ENCODE data around the gene SMDT1. TPM values are rescaled to one million over a fixed set of nuclear protein-coding genes. Genes with fewer than 3 reads are reported as not detected.
A peak's percentile ranks its signal among the peaks of the same experiment; 100 is the strongest.
"Not testable (repeated sequence)": the region's sequence is repeated elsewhere in the genome, so short reads cannot be mapped to it uniquely, and the experiment has no call there.

Gene SMDT1
- total RNA-seq, 2 experiments from 2014 or later, result 82.1 to 84.9 TPM

DNA sequence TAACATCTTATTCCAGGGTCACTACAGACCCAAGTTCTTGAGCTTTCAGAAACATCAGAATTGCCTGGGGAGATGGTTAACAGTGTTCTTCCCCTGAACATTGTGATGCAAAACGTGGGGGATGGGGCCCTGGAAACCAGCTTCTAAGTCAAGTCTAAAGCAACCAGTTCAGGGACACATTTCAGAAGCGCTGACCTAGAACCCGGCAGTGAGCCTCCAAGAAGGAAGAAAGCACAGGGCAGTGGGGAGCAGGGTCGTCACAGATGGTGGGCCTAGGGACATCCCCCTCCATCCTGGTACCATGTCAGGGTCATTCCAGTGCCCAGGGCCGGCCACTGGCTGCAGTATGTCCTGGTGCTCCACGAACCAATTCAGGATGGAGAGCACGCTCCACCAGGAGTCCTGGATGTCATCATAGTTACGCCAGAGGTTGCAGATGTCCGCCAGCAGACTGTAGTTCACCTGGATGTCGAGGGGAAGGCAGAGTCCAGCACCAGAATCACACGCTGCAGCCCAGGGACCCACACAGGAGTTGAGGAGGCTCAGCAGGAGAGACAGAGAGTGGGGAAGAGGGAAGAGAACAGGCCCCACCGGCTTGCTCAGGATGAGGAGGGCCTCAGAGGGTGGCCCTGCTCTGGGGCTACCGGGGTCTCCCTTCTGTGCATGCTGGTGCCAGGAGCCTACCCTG, 13.9 kb upstream of the SMDT1 start:
- no peak for ATAC-seq (ENCODE audit: low read depth)
- Mint-ChIP-seq H3K9me3 (no peaks in the 10 kb centered on the region), H3K36me3 (peaks cover 30% of the 10 kb centered on the region), H3K4me1 (peaks cover 5% of the 10 kb centered on the region), H3K4me3 (no peak overlapping the region), H3K27me3 (no peaks in the 10 kb centered on the region), H3K27ac (no peak overlapping the region)
- POLR2A ChIA-PET, result no interaction called here
- no peak for DNase-seq

DNA sequence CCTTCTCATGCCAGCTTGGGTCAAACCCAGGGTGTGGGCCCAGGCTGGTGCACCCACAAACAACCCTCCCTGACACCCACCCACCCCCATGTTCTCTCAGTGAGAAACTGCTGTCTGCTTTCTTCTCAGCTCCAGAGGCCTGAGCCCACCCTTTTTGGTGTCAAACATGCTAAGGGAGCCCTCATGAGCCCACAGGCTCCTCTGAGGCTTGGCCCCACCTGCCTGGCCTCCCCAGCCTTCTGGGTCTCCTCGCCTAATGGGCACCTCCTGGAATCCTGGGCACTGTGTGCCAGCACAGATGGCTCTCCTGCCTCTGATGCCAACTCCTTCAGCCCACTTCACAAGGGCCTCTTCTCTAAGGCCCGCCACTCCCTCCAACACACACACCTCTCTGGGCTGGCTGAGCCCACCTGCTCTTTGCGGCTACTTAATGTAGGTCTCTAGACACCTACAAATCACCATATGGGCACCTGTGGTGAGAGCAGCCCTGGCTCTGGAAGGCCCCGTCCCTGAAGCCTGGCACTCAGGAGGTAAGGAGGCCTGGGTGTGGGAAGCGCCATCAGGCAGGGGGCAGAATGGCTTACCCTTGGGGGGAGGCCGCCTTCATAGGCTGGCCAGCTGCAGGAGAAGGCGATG, 13.3 kb upstream of the SMDT1 start:
- no peak overlapping the region for H3K4me3 Mint-ChIP-seq
- H3K9me3 Mint-ChIP-seq, result no peaks in the 10 kb centered on the region
- peaks cover 24% of the 10 kb centered on the region for H3K36me3 Mint-ChIP-seq
- no peak overlapping the region for H3K27ac Mint-ChIP-seq
- H3K4me1 Mint-ChIP-seq, result peaks cover 7% of the 10 kb centered on the region
- no peak for ATAC-seq (ENCODE audit: low read depth)
- no peak for DNase-seq
- POLR2A ChIA-PET, result no interaction called here
- no peaks in the 10 kb centered on the region for H3K27me3 Mint-ChIP-seq

DNA sequence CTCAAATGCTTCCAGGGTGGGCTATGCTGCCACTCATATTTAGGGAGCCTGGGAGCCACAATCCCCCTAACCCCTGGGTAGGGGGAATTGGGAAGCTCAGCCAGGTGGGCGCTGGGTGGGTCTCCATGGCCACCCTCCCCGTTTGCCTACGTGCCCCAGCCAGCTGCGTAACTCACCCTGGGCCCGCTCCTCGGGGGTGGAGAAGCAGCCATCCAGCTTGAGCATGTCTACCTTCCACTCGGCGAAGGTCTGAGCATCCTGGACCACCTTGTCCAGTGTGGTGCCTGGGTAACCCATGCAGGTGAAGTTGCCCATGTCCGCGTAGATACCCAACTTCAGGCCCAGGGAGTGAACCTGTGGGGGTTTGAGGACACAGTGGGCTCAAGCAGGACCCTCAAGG, 12.6 kb upstream of the SMDT1 start:
- no peaks in the 10 kb centered on the region for H3K27me3 Mint-ChIP-seq
- H3K27ac Mint-ChIP-seq, result no peak overlapping the region
- H3K9me3 Mint-ChIP-seq, result no peaks in the 10 kb centered on the region
- no peak for DNase-seq
- POLR2A ChIA-PET, result no interaction called here
- no peak overlapping the region for H3K4me3 Mint-ChIP-seq
- H3K4me1 Mint-ChIP-seq, result peaks cover 13% of the 10 kb centered on the region
- no peak for ATAC-seq (ENCODE audit: low read depth)
- peaks cover 24% of the 10 kb centered on the region for H3K36me3 Mint-ChIP-seq

DNA sequence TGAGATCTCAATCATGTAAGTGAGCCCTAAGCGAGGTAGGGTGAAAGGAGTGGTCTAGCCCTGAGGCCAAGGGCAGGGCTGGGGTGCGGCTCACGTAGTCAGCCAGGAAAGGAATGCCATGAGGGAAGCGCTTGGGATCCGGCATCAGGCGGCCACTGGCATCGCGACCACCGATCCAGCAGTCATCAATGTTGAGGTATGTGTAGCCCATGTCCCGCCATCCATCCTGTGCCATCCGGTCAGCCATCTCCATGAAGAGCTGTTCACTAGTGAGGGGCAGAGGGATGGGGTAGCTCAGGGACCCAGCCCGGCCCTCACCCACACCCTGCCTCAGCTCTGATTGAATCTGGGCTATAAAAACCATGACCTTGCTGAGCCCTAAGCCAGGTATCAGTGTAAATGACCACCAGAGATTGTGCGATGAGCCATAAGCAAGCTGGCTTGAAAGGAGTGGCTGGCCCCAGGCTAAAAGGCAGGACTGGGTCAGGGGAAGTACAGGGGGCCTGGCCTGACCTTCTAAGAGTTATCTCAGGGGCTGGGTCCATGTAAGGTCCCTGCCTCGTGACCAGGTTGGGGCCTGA, 11.7 kb upstream of the SMDT1 start:
- POLR2A ChIA-PET, result interaction anchor here (0.9 kb wide), 1 partner anchor 23 kb away, joined by 3 read pairs; the partner anchor contains the start of gene NDUFA6
- H3K27me3 Mint-ChIP-seq, result no peaks in the 10 kb centered on the region
- DNase-seq (no peak), ATAC-seq (ENCODE audit: low read depth) (no peak)
- H3K36me3 Mint-ChIP-seq, result peaks cover 21% of the 10 kb centered on the region
- no peaks in the 10 kb centered on the region for H3K9me3 Mint-ChIP-seq
- no peak overlapping the region for H3K27ac Mint-ChIP-seq
- H3K4me3 Mint-ChIP-seq, result no peak overlapping the region
- peaks cover 13% of the 10 kb centered on the region for H3K4me1 Mint-ChIP-seq

DNA sequence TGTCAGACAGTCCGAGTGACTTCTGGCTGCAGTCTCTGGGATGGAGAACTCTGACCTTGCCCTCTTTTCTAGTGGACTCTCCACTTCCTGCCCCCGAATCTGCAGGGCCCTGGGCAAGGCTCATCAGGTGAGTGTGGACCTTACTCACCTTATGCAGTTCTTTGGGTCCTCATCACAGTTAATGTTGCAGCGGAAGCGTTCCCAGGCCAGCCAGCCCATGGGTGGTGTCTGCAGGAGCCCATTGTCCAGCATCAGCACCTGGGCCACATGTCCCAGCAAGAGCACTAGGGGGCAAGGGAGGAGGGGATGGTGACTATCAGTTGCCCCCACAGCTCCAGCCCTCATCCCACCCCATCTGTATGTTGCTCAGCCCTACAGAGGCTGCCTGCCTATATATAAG, 11.2 kb upstream of the SMDT1 start:
- H3K4me3 Mint-ChIP-seq, result no peak overlapping the region
- H3K27ac Mint-ChIP-seq, result no peak overlapping the region
- no peaks in the 10 kb centered on the region for H3K9me3 Mint-ChIP-seq
- POLR2A ChIA-PET, result interaction anchor here (0.9 kb wide), 1 partner anchor 23 kb away, joined by 3 read pairs; the partner anchor contains the start of gene NDUFA6
- H3K36me3 Mint-ChIP-seq, result peaks cover 17% of the 10 kb centered on the region
- H3K27me3 Mint-ChIP-seq, result no peaks in the 10 kb centered on the region
- DNase-seq (no peak), ATAC-seq (ENCODE audit: low read depth) (no peak)
- H3K4me1 Mint-ChIP-seq, result peaks cover 16% of the 10 kb centered on the region

DNA sequence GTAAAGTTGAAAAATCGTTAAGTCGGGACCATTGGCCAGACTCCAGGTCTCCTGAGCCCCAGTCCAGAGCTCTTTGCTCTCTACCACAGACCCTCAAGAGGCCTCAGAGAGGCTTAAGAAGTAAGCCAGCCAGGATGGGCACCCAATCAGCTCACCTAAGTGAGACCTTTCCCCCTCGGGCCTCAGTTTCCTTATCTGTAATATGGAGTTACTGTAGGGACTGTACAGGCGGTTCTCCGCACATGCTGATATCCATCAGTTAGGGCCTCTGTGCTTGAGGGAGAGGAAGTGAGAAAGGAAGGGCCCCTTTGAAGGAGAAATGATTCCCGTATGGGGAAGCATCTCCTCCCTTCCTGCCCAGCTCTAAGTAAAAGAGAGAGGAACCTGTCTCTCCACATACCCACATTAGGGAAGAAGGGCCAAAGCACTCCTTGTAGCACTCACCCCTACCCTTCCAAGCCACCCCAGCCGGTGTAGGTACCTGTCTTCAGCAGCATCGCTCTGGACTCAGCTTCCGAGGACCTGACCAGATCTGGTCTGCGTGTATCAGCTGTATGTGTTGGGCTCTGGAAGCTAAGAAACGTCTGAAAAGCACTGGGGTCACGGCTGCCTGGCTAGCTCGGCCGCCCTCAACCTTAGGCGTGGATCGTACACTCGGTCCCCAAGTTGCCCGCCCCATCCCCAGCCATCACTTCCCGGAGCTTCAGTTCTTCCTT, 9.5 kb upstream of the SMDT1 start:
- Mint-ChIP-seq H3K36me3 (peaks cover 14% of the 10 kb centered on the region), H3K9me3 (no peaks in the 10 kb centered on the region), H3K27me3 (no peaks in the 10 kb centered on the region), H3K27ac (peak overlapping the region; percentile 94), H3K4me3 (peak overlapping the region; percentile 91), H3K4me1 (peaks cover 18% of the 10 kb centered on the region)
- POLR2A ChIA-PET, result interaction anchor here (0.9 to 2.8 kb wide), 5 partner anchors 10 to 123 kb away, joined by 3 to 28 read pairs (median 13); partner anchors contain the start of genes CENPM, NDUFA6, SMDT1 and WBP2NL
- DNase-seq, result no peak
- ATAC-seq (ENCODE audit: low read depth), result no peak

DNA sequence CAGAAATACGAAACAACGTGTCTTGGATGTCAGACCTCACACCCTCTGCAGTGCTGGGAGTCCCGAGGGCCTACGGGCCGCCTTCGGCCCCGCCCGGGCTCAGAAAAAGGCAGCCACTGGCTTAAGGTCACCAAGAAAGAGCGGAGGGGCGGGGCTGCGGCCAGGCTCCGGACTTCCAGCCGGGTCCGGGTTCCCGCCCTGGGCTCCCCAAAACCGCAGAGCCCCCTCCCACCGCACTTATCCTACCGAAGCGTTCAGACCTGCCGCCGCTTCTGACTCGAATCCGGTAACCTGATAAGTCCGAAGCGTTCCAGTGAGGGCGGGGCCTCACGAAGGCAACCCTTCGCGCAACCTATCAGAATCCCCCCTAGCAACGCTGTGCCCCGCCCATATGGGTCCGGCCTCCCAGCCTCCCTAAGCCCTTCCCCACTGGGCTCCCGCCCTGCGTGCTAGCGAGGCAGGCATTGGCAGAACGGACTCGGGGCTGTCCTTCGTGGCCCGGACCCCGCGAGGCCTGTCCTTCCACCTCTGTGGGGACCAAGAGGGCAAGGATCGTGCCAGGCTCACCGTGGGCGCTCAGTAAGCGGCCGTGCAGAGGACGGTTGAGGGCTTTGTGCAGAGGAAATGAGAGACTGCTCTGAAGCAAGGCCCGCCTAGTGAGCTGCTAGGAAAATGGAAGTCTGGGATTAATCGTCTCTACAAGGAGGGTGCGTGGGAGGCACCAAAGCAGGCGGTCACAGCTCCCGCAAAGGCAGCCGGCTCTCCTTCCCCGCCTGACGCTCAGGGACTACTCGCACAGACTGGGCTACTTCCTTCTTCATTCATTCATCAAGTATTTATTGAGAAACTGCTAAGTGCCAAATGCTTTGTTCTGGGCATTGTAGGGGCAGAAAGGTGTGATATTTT, 8.7 kb upstream of the SMDT1 start, which contains the start of gene NAGA:
Gene NAGA (minus strand): TSS at position 296 of the 906 bp plus-strand sequence. CDS start 515 bp downstream, outside the sequence.
- Mint-ChIP-seq H3K4me3 (peak within 1 kb of the TSS; percentile 91), H3K27ac (peak within 1 kb of the TSS; percentile 94), H3K36me3 (peaks cover 13% of the 10 kb centered on the region), H3K4me1 (peaks cover 20% of the 10 kb centered on the region), H3K9me3 (no peaks in the 10 kb centered on the region), H3K27me3 (no peaks in the 10 kb centered on the region)
- ATAC-seq (ENCODE audit: low read depth), result peak; percentile 98
- POLR2A ChIA-PET, result interaction anchor here (1.2 to 2.8 kb wide), 4 partner anchors 9 to 124 kb away, joined by 3 to 28 read pairs (median 16); partner anchors contain the start of genes CENPM, NDUFA6, SMDT1 and WBP2NL
- peak; percentile 88 for DNase-seq

DNA sequence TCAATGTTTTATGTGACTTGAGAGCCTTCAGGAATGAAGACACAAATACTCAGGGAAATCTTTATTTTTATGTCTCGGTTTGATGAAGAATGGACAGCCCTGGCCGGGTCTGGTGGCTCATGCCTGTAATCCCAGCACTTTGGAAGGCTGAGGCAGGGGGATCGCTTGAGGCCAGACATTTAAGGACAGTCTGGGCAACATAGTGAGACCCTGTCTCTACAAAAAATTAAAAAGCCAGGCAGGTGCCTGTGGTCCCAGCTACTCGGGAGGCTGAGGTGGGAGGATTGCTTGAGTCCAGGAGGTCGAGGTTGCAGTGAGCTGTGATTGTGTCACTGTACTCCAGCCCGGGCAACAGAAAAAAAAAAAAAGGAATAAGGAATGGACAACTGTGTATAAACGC, 8.0 kb upstream of the SMDT1 start:
- not testable (repeated sequence) for ATAC-seq (ENCODE audit: low read depth); H3K9me3 Mint-ChIP-seq; H3K27me3 Mint-ChIP-seq; DNase-seq
- Mint-ChIP-seq H3K4me1 (peaks cover 20% of the 10 kb centered on the region), H3K27ac (peak overlapping the region; percentile 94), H3K4me3 (peak overlapping the region; percentile 91), H3K36me3 (peaks cover 15% of the 10 kb centered on the region)
- POLR2A ChIA-PET, result interaction anchor here (2.5 to 2.8 kb wide), 3 partner anchors 9 to 73 kb away, joined by 13 to 28 read pairs (median 18); partner anchors contain the start of genes NDUFA6, SMDT1 and WBP2NL

DNA sequence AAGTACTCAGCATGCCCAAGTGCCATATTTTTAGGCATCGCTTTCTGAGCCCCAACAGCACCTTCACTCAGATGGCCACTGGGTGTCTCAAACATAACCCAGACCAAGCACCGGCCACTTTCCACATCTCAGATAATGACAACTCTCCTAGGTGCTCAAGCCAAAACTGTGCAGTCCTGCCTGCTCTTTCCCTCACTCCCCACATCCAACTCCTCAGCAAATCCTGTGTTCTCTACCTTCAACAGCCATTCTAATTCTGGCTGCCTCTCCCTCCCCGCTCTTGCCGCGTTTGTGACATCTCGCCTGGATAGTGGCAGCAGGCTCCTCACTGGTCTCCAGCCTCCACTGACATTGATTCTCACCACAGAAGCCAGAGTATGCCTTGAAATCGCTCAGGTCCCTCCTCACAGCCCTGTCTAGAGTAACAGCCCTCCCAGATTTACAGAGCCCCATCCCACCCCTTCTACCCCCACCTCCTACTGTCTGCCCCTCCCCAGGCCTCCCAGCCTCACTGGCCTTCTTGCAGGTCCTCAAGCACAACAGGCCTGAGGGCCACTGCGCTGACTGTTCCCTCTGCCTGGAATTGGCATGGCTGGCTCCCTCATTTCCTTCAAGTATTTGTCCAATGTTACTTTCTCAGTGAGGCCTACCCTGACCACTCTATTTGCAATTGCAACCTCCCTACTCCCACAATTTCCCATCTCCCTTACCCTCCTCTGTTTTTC, 6.7 kb upstream of the SMDT1 start:
- DNase-seq (no peak), ATAC-seq (ENCODE audit: low read depth) (no peak)
- Mint-ChIP-seq H3K4me1 (peaks cover 20% of the 10 kb centered on the region), H3K27me3 (no peaks in the 10 kb centered on the region), H3K9me3 (no peaks in the 10 kb centered on the region), H3K4me3 (peak overlapping the region; percentile 64), H3K27ac (peak overlapping the region; percentile 19), H3K36me3 (peaks cover 9% of the 10 kb centered on the region)
- POLR2A ChIA-PET, result interaction anchor here (1.2 kb wide), 1 partner anchor 18 kb away, joined by 5 read pairs; the partner anchor contains the start of gene NDUFA6

DNA sequence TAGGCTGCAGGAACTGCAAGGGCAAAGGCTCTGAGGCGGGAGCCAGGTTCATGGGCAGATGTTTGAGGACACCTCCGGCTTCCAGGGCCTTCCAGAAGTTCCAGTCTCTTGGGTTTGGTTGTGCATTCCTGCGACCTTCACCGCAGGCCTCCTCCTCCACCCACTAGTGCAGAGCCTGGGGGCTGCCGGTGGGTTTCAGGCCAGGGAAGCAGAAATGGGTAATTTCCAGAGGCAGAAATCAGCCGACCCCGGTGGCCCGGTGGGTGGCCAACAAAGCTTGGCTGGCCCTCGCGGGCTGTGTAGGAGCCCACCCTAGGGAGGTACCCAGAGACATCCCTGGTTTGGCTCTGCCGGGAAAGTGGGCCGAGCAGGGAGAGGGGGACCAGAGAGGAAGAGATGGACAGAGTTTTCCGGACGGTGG, 5.9 kb upstream of the SMDT1 start:
- DNase-seq (no peak), ATAC-seq (ENCODE audit: low read depth) (no peak)
- Mint-ChIP-seq H3K27me3 (no peaks in the 10 kb centered on the region), H3K4me1 (peaks cover 19% of the 10 kb centered on the region), H3K27ac (peak overlapping the region; percentile 65), H3K9me3 (no peaks in the 10 kb centered on the region), H3K4me3 (peak overlapping the region; percentile 64), H3K36me3 (peaks cover 8% of the 10 kb centered on the region)
- POLR2A ChIA-PET, result interaction anchor here (1.2 to 1.3 kb wide), 2 partner anchors 17 to 127 kb away, joined by 4 to 5 read pairs; partner anchors contain the start of genes CENPM and NDUFA6

DNA sequence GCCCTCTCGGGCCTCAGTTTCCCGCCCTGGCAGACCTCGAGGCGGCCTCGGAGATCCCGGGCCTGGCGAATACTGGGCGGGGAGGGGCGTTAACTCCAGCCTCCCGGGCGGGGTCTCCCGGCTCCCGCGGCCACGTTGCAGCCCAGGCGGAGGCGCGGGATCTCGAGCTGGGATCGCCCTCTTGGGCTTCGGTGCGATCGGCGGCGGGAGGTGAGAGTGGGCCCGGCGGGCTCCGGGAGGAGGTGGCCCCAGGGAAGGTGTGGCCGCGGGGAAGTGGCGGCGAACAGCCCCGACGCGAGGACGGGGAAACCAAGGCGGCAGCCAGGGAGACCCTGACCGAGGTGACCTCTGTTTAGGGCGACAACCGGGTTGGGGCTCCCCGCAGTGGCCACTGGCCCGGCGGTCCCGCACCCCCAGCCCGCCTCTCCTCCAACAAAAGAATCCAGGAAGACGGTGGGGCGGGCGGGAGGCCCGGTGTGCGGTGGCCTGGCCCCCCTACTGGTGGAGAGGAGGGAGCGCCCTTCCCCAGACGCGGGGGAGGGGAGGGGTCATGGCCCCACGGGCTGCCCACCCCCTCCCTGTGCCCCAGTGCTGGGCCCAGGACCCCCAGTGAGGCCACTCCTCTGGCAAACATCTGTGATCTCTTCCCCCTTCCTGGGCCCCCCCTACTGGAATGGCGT, 5.2 kb upstream of the SMDT1 start, which contains the start of gene PHETA2:
Gene PHETA2 (plus strand): TSS at position 117 of the 680 bp plus-strand sequence. CDS start 3,046 bp downstream, outside the sequence.
- peaks cover 8% of the 10 kb centered on the region for H3K36me3 Mint-ChIP-seq
- H3K27me3 Mint-ChIP-seq, result no peaks in the 10 kb centered on the region
- peaks cover 20% of the 10 kb centered on the region for H3K4me1 Mint-ChIP-seq
- no peaks in the 10 kb centered on the region for H3K9me3 Mint-ChIP-seq
- H3K4me3 Mint-ChIP-seq, result peak within 1 kb of the TSS; percentile 64
- H3K27ac Mint-ChIP-seq, result peak within 1 kb of the TSS; percentile 71
- POLR2A ChIA-PET, result interaction anchor here (1.2 to 1.3 kb wide), 2 partner anchors 17 to 128 kb away, joined by 4 to 5 read pairs; partner anchors contain the start of genes CENPM and NDUFA6
- ATAC-seq (ENCODE audit: low read depth), result no peak
- peak; percentile 71 for DNase-seq
